ENCODE data around the gene PABPN1. TPM values are rescaled to one million over a fixed set of nuclear protein-coding genes. Genes with fewer than 3 reads are reported as not detected.

The PABPN1 gene
- total and polyA plus RNA-seq, 9 of the 15 experiments (the other 6 are each of a cell fraction or from before 2014, with no cell fraction given): 32.6 to 388 (median 178) TPM

DNA sequence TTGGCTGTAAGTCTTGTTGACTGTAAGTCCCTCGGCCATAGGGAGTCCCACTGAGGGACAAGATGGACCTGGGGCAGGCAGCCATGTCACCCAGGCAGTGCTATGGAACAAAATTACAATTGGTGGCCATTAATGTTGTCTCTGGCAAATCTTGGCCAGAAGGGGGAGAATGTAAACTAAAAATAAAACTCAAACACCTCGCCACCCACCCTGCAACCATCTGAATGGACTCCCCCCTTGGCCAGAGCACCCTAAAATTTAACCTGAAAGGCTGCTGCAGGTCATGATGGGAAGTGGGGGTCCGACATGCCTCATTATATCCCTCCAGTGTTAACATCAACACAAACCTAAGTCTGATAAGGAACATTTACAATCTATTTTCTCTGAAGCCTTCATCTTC lies 23.2 kb downstream of the PABPN1 start:
- in situ Hi-C loops (cut with MboI): no loop called here
- Histone ChIP-seq H4K20me1 (replicated peaks; ENCODE audit: control insufficient read depth, insufficient read depth, low read length) (no peaks in the 10 kb centered on the region), H3K79me2 (ENCODE audit: control insufficient read depth, insufficient read depth, low read length) (no peaks in the 10 kb centered on the region), H3K4me1 (replicated peaks in 1 of 2; ENCODE audit: control insufficient read depth in 2 of 2, insufficient read depth in 2 of 2, low read length in 2 of 2) (peaks cover 11 to 16% of the 10 kb centered on the region in 2 experiments; a peak in 4 of 5 replicates), H3K4me3 (no peak overlapping the region), H3K9me3 (replicated peaks; ENCODE audit: control insufficient read depth, insufficient read depth, low read depth, low read length) (no peaks in the 10 kb centered on the region), H3K27me3 (ENCODE audit: control insufficient read depth in 2 of 2, insufficient read depth in 2 of 2, low read length in 2 of 2) (no peaks in the 10 kb centered on the region), H3K9ac (ENCODE audit: insufficient read depth in 1 of 2, low read depth in 2 of 2, low read length in 2 of 2) (no peak overlapping the region), H2AFZ (ENCODE audit: low read depth, low read length) (peak overlapping the region; percentile 78), H3K9me1 (ENCODE audit: control insufficient read depth, insufficient read depth, low read length) (no peaks in the 10 kb centered on the region), H3K36me3 (ENCODE audit: control insufficient read depth, insufficient read depth, low read length) (no peaks in the 10 kb centered on the region), H3K27ac (ENCODE audit: extremely low read depth, low read depth, low read length) (no peak overlapping the region), H3K4me2 (ENCODE audit: insufficient read depth, low read length) (no peak overlapping the region)
- no TSS peak for BruUV-seq (replicated peaks)
- TF ChIP-seq YY1 (IDR thresholded peaks at IDR 0.05; ENCODE audit: borderline replicate concordance in 1 of 3, control insufficient read depth in 1 of 3, extremely low read depth in 1 of 3, insufficient read depth in 3 of 3, insufficient read length in 1 of 3, insufficient replicate concordance in 2 of 3, low read depth in 1 of 3, low read length in 2 of 3): peak in 1 of 3 experiments; percentile 55
- TF ChIP-seq, protein P1, sequence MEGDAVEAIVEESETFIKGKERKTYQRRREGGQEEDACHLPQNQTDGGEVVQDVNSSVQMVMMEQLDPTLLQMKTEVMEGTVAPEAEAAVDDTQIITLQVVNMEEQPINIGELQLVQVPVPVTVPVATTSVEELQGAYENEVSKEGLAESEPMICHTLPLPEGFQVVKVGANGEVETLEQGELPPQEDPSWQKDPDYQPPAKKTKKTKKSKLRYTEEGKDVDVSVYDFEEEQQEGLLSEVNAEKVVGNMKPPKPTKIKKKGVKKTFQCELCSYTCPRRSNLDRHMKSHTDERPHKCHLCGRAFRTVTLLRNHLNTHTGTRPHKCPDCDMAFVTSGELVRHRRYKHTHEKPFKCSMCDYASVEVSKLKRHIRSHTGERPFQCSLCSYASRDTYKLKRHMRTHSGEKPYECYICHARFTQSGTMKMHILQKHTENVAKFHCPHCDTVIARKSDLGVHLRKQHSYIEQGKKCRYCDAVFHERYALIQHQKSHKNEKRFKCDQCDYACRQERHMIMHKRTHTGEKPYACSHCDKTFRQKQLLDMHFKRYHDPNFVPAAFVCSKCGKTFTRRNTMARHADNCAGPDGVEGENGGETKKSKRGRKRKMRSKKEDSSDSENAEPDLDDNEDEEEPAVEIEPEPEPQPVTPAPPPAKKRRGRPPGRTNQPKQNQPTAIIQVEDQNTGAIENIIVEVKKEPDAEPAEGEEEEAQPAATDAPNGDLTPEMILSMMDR (IDR thresholded peaks at IDR 0.05 in 2 of 3, conservative IDR thresholded peaks at IDR 0.05 in 1 of 3; ENCODE audit: insufficient read depth in 2 of 3, low read depth in 1 of 3, low read length in 3 of 3): 0 out of 6 replicates have a peak, but pooled peaks of 1 of the 3 experiments have one; percentile 19
- TF ChIP-seq TRIM28 (IDR thresholded peaks at IDR 0.05): no peak
- FAIRE-seq (no peak), DNase-seq (ENCODE audit: extremely low read depth in 1 of 4, low spot score in 3 of 4) (no peak), ATAC-seq (no peak)
- POLR2A ChIA-PET: interaction anchor here (0.7 kb wide), 1 partner anchor 65 kb away, joined by 3 read pairs; no protein-coding TSS in a partner anchor
- CTCF ChIA-PET (ENCODE audit: low intra/inter-chr PET ratio): no interaction called here
- intact Hi-C loops (cut with micrococcal nuclease): no loop called here
- WGBS (ENCODE audit: insufficient coverage, low coverage, missing lambda C conversion rate): 41% methylated on average over 2 of the region's 3 CpGs

Measured in K562 (cell line).